ENCODE results near the gene RNF39. TPM values are rescaled to one million over a fixed set of nuclear protein-coding genes. Genes with fewer than 3 reads are reported as not detected.
A peak's percentile ranks its signal among the peaks of the same experiment; 100 is the strongest.

Gene RNF39
- total and polyA plus RNA-seq, 2 of the 13 experiments (the other 11 are each of a cell fraction or from before 2014, with no cell fraction given) = 0.13 to 1.8 TPM

GRCh38 chr6:30074331-30075093 lies 1.1 kb downstream of the RNF39 start (continued):
- TF ChIP-seq, protein P1, sequence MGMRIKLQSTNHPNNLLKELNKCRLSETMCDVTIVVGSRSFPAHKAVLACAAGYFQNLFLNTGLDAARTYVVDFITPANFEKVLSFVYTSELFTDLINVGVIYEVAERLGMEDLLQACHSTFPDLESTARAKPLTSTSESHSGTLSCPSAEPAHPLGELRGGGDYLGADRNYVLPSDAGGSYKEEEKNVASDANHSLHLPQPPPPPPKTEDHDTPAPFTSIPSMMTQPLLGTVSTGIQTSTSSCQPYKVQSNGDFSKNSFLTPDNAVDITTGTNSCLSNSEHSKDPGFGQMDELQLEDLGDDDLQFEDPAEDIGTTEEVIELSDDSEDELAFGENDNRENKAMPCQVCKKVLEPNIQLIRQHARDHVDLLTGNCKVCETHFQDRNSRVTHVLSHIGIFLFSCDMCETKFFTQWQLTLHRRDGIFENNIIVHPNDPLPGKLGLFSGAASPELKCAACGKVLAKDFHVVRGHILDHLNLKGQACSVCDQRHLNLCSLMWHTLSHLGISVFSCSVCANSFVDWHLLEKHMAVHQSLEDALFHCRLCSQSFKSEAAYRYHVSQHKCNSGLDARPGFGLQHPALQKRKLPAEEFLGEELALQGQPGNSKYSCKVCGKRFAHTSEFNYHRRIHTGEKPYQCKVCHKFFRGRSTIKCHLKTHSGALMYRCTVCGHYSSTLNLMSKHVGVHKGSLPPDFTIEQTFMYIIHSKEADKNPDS (CRISPR knock-in tag; IDR thresholded peaks at IDR 0.05) = no peak
- TF ChIP-seq ZNF549 (CRISPR knock-in tag; IDR thresholded peaks at IDR 0.05) (no peak), RBM22 (optimal IDR thresholded peaks at IDR 0.05; ENCODE audit: low read length) (no peak), AGO2 (optimal IDR thresholded peaks at IDR 0.05; ENCODE audit: low read depth, low read length) (peak; percentile 12), ARID2 (CRISPR knock-in tag; IDR thresholded peaks at IDR 0.05; ENCODE audit: borderline replicate concordance) (0 out of 2 replicates have a peak, but pooled peaks have one; percentile 13), SALL1 (CRISPR knock-in tag; IDR thresholded peaks at IDR 0.05) (no peak), BCL6 (CRISPR knock-in tag; IDR thresholded peaks at IDR 0.05) (no peak), RFX5 (IDR thresholded peaks at IDR 0.05; ENCODE audit: low read depth, low read length) (no peak), BATF2 (CRISPR knock-in tag; IDR thresholded peaks at IDR 0.05) (0 out of 2 replicates have a peak, but pooled peaks have one; percentile 61), ZNF790 (CRISPR knock-in tag; IDR thresholded peaks at IDR 0.05; ENCODE audit: borderline replicate concordance) (no peak)

Measured in HepG2 (cell line).